Ovary (tissue), 3 donors: ENCODE results near the gene DERL2.
"Not testable (repeated sequence)": the region's sequence is repeated elsewhere in the genome, so short reads cannot be mapped to it uniquely, and the experiment has no call there.

ENCODE experiments used
- CTCF ChIP-seq, 3 donors: fragments of 450-650 bp in 2 of 3; fragments of 200-600 bp in 1 of 3; IDR thresholded peaks; one replicate each; pipeline versions ENCODE4 v1.5.1 to v1.8.0; 2016 to 2022; ENCODE audit warnings: antibody characterized with exemption in 3 of 3, mild to moderate bottlenecking in 1 of 3
- POLR2A ChIP-seq: fragments of 450-650 bp; IDR thresholded peaks from one replicate; pipeline ENCODE4 v1.6.1; 2017; ENCODE audit warnings: antibody characterized with exemption, mild to moderate bottlenecking, moderate library complexity
- donor health status: DM: no; HTN: no; CAD: no.

- TF ChIP-seq CTCF (IDR thresholded peaks at IDR 0.05); POLR2A: not testable (repeated sequence)
These were observed 54.7 kb downstream of the DERL2 start for GRCh38 chr17:5431234-5431633.
